Neuron (in vitro differentiated cells): ENCODE measurements around the gene SYNC.

Experiments used
- H2AFZ ChIP-seq: one replicate; pipeline ENCODE4 v1.6.1; 2013; ENCODE audit warnings: low read depth, mild to moderate bottlenecking, inconsistent platforms, low read length, moderate library complexity
- H3K27me3 ChIP-seq: one replicate; pipeline ENCODE4 v1.6.1; 2013; ENCODE audit warnings: low read length; ENCODE audit not compliant: insufficient read depth
- H3K36me3 ChIP-seq: one replicate; pipeline ENCODE4 v1.6.1; 2013; ENCODE audit warnings: low read length; ENCODE audit not compliant: insufficient read depth
- H3K4me1 ChIP-seq: one replicate; pipeline ENCODE4 v1.6.1; 2013; ENCODE audit warnings: low read length; ENCODE audit not compliant: insufficient read depth
- H3K4me3 ChIP-seq: 2 replicates; pipeline ENCODE4 v1.5.1; 2013; ENCODE audit warnings: mild to moderate bottlenecking, low read length, moderate library complexity
- H3K9me3 ChIP-seq: one replicate; pipeline ENCODE4 v1.6.1; 2013; ENCODE audit warnings: low read length

SYNC gene

GRCh38 chr1:32702599-32703478, at the start of gene SYNC:
Gene SYNC, minus strand, starts transcription at chr1:32702770. Its CDS starts 110 bp downstream, at chr1:32702660.
- no peaks in the 10 kb centered on the region for H3K9me3 ChIP-seq
- peak within 1 kb of the TSS; percentile 69 for H2AFZ ChIP-seq
- peaks cover 15% of the 10 kb centered on the region for H3K4me1 ChIP-seq
- no peaks in the 10 kb centered on the region for H3K36me3 ChIP-seq
- H3K27me3 ChIP-seq: peaks cover 34% of the 10 kb centered on the region
- peak within 1 kb of the TSS; percentile 26 for H3K4me3 ChIP-seq

GRCh38 chr1:32749771-32750170, 47.2 kb upstream of the SYNC start:
- no peaks in the 10 kb centered on the region for H3K36me3 ChIP-seq
- no peak overlapping the region for H2AFZ ChIP-seq
- no peaks in the 10 kb centered on the region for H3K4me1 ChIP-seq
- H3K27me3 ChIP-seq: no peaks in the 10 kb centered on the region
- no peaks in the 10 kb centered on the region for H3K9me3 ChIP-seq
- H3K4me3 ChIP-seq: no peak overlapping the region

GRCh38 chr1:32749332-32749731, 46.8 kb upstream of the SYNC start:
- no peaks in the 10 kb centered on the region for H3K36me3 ChIP-seq
- no peak overlapping the region for H2AFZ ChIP-seq
- no peaks in the 10 kb centered on the region for H3K4me1 ChIP-seq
- H3K27me3 ChIP-seq: no peaks in the 10 kb centered on the region
- no peaks in the 10 kb centered on the region for H3K9me3 ChIP-seq
- H3K4me3 ChIP-seq: no peak overlapping the region

- Histone ChIP-seq H2AFZ (no peak overlapping the region), H3K4me1 (no peaks in the 10 kb centered on the region), H3K27me3 (no peaks in the 10 kb centered on the region), H3K36me3 (no peaks in the 10 kb centered on the region), H3K4me3 (no peak overlapping the region), H3K9me3 (no peaks in the 10 kb centered on the region)
Observed at GRCh38 chr1:32748926-32749325, 46.4 kb upstream of the SYNC start.

GRCh38 chr1:32748348-32748747, 45.8 kb upstream of the SYNC start:
- Histone ChIP-seq H3K9me3 (no peaks in the 10 kb centered on the region), H2AFZ (no peak overlapping the region), H3K4me1 (no peaks in the 10 kb centered on the region), H3K36me3 (no peaks in the 10 kb centered on the region), H3K27me3 (no peaks in the 10 kb centered on the region), H3K4me3 (no peak overlapping the region)

GRCh38 chr1:32746130-32746529, 43.6 kb upstream of the SYNC start:
- no peak overlapping the region for H3K4me3 ChIP-seq
- no peaks in the 10 kb centered on the region for H3K27me3 ChIP-seq
- H2AFZ ChIP-seq: no peak overlapping the region
- H3K36me3 ChIP-seq: no peaks in the 10 kb centered on the region
- peaks cover 12% of the 10 kb centered on the region for H3K4me1 ChIP-seq
- H3K9me3 ChIP-seq: no peaks in the 10 kb centered on the region

GRCh38 chr1:32744071-32744425, 41.5 kb upstream of the SYNC start:
- H3K4me1 ChIP-seq: peaks cover 12% of the 10 kb centered on the region
- no peaks in the 10 kb centered on the region for H3K36me3 ChIP-seq
- H3K27me3 ChIP-seq: no peaks in the 10 kb centered on the region
- H3K4me3 ChIP-seq: no peak overlapping the region
- H3K9me3 ChIP-seq: no peaks in the 10 kb centered on the region
- no peak overlapping the region for H2AFZ ChIP-seq

- Histone ChIP-seq H3K27me3 (no peaks in the 10 kb centered on the region), H3K9me3 (no peaks in the 10 kb centered on the region), H3K4me3 (no peak overlapping the region), H3K4me1 (peaks cover 12% of the 10 kb centered on the region), H2AFZ (no peak overlapping the region), H3K36me3 (no peaks in the 10 kb centered on the region)
Observed at GRCh38 chr1:32743380-32744070, 41.0 kb upstream of the SYNC start.

GRCh38 chr1:32742956-32743355, 40.4 kb upstream of the SYNC start:
- H3K4me3 ChIP-seq: peak overlapping the region; percentile 47
- no peaks in the 10 kb centered on the region for H3K9me3 ChIP-seq
- H3K27me3 ChIP-seq: no peaks in the 10 kb centered on the region
- H3K36me3 ChIP-seq: no peaks in the 10 kb centered on the region
- H2AFZ ChIP-seq: no peak overlapping the region
- peaks cover 12% of the 10 kb centered on the region for H3K4me1 ChIP-seq

GRCh38 chr1:32742199-32742947, 39.8 kb upstream of the SYNC start:
- H2AFZ ChIP-seq: peak overlapping the region; percentile 39
- peak overlapping the region; percentile 47 for H3K4me3 ChIP-seq
- H3K36me3 ChIP-seq: no peaks in the 10 kb centered on the region
- H3K9me3 ChIP-seq: no peaks in the 10 kb centered on the region
- peaks cover 12% of the 10 kb centered on the region for H3K4me1 ChIP-seq
- H3K27me3 ChIP-seq: no peaks in the 10 kb centered on the region

- peak overlapping the region; percentile 39 for H2AFZ ChIP-seq
Observed at GRCh38 chr1:32741413-32742198, 39.0 kb upstream of the SYNC start.

GRCh38 chr1:32741059-32741412, 38.5 kb upstream of the SYNC start:
- H3K27me3 ChIP-seq: no peaks in the 10 kb centered on the region
- H3K4me3 ChIP-seq: peak overlapping the region; percentile 47
- H3K36me3 ChIP-seq: no peaks in the 10 kb centered on the region
- no peaks in the 10 kb centered on the region for H3K9me3 ChIP-seq
- H2AFZ ChIP-seq: no peak overlapping the region
- peaks cover 21% of the 10 kb centered on the region for H3K4me1 ChIP-seq

More at GRCh38 chr1:32741413-32742198, 39.0 kb upstream of the SYNC start:
- H3K4me1 ChIP-seq: peaks cover 19% of the 10 kb centered on the region
- H3K36me3 ChIP-seq: no peaks in the 10 kb centered on the region
- H3K27me3 ChIP-seq: no peaks in the 10 kb centered on the region
- H3K9me3 ChIP-seq: no peaks in the 10 kb centered on the region
- H3K4me3 ChIP-seq: peak overlapping the region; percentile 47
